Measurements from ENCODE around the gene ATP9B. TPM values are rescaled to one million over a fixed set of nuclear protein-coding genes. Genes with fewer than 3 reads are reported as not detected.

ATP9B gene
- total RNA-seq, 1 experiment from 2014 or later: 8.6 TPM

- Histone ChIP-seq H3K36me3 (ENCODE audit: low read depth) (0 out of 2 replicates have a peak, but pooled peaks cover 3% of the 10 kb centered on the region), H3K27me3 (ENCODE audit: insufficient read depth, low read depth) (no peaks in the 10 kb centered on the region), H3K9me2 (ENCODE audit: insufficient read depth) (no peaks in the 10 kb centered on the region), H3K4me3 (no peak overlapping the region), H3K9me3 (ENCODE audit: insufficient read depth, low read depth) (no peaks in the 10 kb centered on the region), H3K4me1 (replicated peaks; ENCODE audit: insufficient read depth) (no peaks in the 10 kb centered on the region), H3F3A (ENCODE audit: insufficient read depth, low read depth) (no peaks in the 10 kb centered on the region), H2AFZ (no peak overlapping the region), H3K27ac (no peak overlapping the region), H3K4me2 (no peak overlapping the region), H3K79me2 (ENCODE audit: low read depth) (no peaks in the 10 kb centered on the region), H4K20me1 (ENCODE audit: insufficient read depth) (no peaks in the 10 kb centered on the region)
- DNase-seq: no peak
- CTCF ChIA-PET: no interaction called here
- intact Hi-C loops (cut with micrococcal nuclease; ENCODE audit: unreplicated experiment): no loop called here
- TF ChIP-seq EZH2 (IDR thresholded peaks at IDR 0.05; ENCODE audit: low read depth) (no peak), CTCF (conservative IDR thresholded peaks at IDR 0.05) (no peak)
- POLR2A ChIA-PET (ENCODE audit: unreplicated experiment): no interaction called here
- BruUV-seq (replicated peaks): no TSS peak
Measured at GRCh38 chr18:79135924-79136323, 66.7 kb downstream of the ATP9B start.

GRCh38 chr18:79136742-79137141 is 67.5 kb downstream of the ATP9B start:
- BruUV-seq (replicated peaks): no TSS peak
- no peaks in the 10 kb centered on the region for H3K27me3 ChIP-seq (ENCODE audit: insufficient read depth, low read depth)
- POLR2A ChIA-PET (ENCODE audit: unreplicated experiment): no interaction called here
- TF ChIP-seq EZH2 (IDR thresholded peaks at IDR 0.05; ENCODE audit: low read depth) (no peak), CTCF (conservative IDR thresholded peaks at IDR 0.05) (no peak)
- H3K79me2 ChIP-seq (ENCODE audit: low read depth): no peaks in the 10 kb centered on the region
- H3K9me3 ChIP-seq (ENCODE audit: insufficient read depth, low read depth): no peaks in the 10 kb centered on the region
- DNase-seq: no peak
- H3K4me1 ChIP-seq (replicated peaks; ENCODE audit: insufficient read depth): no peaks in the 10 kb centered on the region
- H4K20me1 ChIP-seq (ENCODE audit: insufficient read depth): no peaks in the 10 kb centered on the region
- no peak overlapping the region for H3K4me3 ChIP-seq
- intact Hi-C loops (cut with micrococcal nuclease; ENCODE audit: unreplicated experiment): no loop called here
- no peaks in the 10 kb centered on the region for H3K9me2 ChIP-seq (ENCODE audit: insufficient read depth)
- no peak overlapping the region for H3K4me2 ChIP-seq
- H2AFZ ChIP-seq: no peak overlapping the region
- H3K27ac ChIP-seq: no peak overlapping the region
- CTCF ChIA-PET: no interaction called here
- 0 out of 2 replicates have a peak, but pooled peaks cover 3% of the 10 kb centered on the region for H3K36me3 ChIP-seq (ENCODE audit: low read depth)
- no peaks in the 10 kb centered on the region for H3F3A ChIP-seq (ENCODE audit: insufficient read depth, low read depth)

GRCh38 chr18:79139206-79139605 is 70.0 kb downstream of the ATP9B start:
- H3K4me3 ChIP-seq: no peak overlapping the region
- TF ChIP-seq EZH2 (IDR thresholded peaks at IDR 0.05; ENCODE audit: low read depth) (no peak), CTCF (conservative IDR thresholded peaks at IDR 0.05) (no peak)

More at GRCh38 chr18:79139206-79139605, 70.0 kb downstream of the ATP9B start:
- no peaks in the 10 kb centered on the region for H3K79me2 ChIP-seq (ENCODE audit: low read depth)
- H3K4me2 ChIP-seq: no peak overlapping the region
- no TSS peak for BruUV-seq (replicated peaks)
- H3K27ac ChIP-seq: no peak overlapping the region
- H4K20me1 ChIP-seq (ENCODE audit: insufficient read depth): no peaks in the 10 kb centered on the region
- H3K9me2 ChIP-seq (ENCODE audit: insufficient read depth): no peaks in the 10 kb centered on the region
- no peaks in the 10 kb centered on the region for H3K9me3 ChIP-seq (ENCODE audit: insufficient read depth, low read depth)
- H3K4me1 ChIP-seq (replicated peaks; ENCODE audit: insufficient read depth): no peaks in the 10 kb centered on the region
- no peaks in the 10 kb centered on the region for H3F3A ChIP-seq (ENCODE audit: insufficient read depth, low read depth)
- no peaks in the 10 kb centered on the region for H3K36me3 ChIP-seq (ENCODE audit: low read depth)
- no peaks in the 10 kb centered on the region for H3K27me3 ChIP-seq (ENCODE audit: insufficient read depth, low read depth)
- CTCF ChIA-PET: no interaction called here
- POLR2A ChIA-PET (ENCODE audit: unreplicated experiment): no interaction called here
- H2AFZ ChIP-seq: no peak overlapping the region
- intact Hi-C loops (cut with micrococcal nuclease; ENCODE audit: unreplicated experiment): no loop called here
- DNase-seq: no peak

Data from PC-9 (cell line).